ENCODE results near the gene ZIC2. TPM values are rescaled to one million over a fixed set of nuclear protein-coding genes. Genes with fewer than 3 reads are reported as not detected.

Gene ZIC2
- total and polyA plus RNA-seq, 2 experiments from 2014 or later, result 0.10 to 0.15 TPM

DNA sequence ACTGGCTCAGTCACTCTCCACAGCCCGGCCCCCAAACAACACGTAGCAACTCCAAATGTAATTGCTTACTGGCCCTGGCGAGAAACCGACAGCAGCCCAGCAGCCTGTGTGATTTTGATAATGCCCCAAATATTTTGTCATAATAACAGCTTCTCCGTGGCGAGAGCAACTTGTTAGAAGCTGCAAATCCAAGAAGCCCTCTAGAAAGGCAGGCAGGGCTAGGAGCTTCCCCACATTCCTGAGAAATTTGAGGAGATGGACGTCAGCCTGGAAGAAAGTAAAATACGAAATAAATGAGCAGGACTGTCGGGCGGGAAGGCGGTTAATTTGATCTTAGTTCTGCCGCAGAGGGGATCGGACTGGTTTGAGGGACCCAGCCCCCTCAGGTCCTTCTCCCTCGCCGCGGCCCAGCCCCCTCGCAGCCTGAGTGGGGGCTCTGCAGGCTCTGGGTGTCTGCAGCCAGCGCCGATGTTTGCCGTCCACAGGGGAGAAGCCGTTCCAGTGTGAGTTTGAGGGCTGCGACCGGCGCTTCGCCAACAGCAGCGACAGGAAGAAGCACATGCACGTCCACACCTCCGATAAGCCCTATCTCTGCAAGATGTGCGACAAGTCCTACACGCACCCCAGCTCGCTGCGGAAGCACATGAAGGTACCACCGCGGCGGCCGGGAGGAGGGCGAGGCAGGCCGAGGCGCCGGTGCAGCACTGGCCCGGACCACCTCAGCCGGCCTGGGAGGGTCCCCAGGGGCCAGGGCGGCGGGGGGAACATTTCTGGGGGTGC, 3.1 kb downstream of the ZIC2 start:
- 4% methylated on average over 40 of the region's 44 CpGs for WGBS (ENCODE audit: low lambda C conversion rate, missing lambda C conversion rate)
- no peaks in the 10 kb centered on the region for H3K79me2 ChIP-seq

GRCh38 chr13:99985241-99985874, 3.8 kb downstream of the ZIC2 start:
- H3K9me3 ChIP-seq (ENCODE audit: low read depth), result no peaks in the 10 kb centered on the region
- no peak overlapping the region for H3K4me3 ChIP-seq
- TF ChIP-seq EZH2 (IDR thresholded peaks at IDR 0.05; ENCODE audit: borderline replicate concordance), result no peak
- TF ChIP-seq, protein P1, sequence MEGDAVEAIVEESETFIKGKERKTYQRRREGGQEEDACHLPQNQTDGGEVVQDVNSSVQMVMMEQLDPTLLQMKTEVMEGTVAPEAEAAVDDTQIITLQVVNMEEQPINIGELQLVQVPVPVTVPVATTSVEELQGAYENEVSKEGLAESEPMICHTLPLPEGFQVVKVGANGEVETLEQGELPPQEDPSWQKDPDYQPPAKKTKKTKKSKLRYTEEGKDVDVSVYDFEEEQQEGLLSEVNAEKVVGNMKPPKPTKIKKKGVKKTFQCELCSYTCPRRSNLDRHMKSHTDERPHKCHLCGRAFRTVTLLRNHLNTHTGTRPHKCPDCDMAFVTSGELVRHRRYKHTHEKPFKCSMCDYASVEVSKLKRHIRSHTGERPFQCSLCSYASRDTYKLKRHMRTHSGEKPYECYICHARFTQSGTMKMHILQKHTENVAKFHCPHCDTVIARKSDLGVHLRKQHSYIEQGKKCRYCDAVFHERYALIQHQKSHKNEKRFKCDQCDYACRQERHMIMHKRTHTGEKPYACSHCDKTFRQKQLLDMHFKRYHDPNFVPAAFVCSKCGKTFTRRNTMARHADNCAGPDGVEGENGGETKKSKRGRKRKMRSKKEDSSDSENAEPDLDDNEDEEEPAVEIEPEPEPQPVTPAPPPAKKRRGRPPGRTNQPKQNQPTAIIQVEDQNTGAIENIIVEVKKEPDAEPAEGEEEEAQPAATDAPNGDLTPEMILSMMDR (IDR thresholded peaks at IDR 0.05; ENCODE audit: poor library complexity), result no peak
- no peak for TF ChIP-seq EZH2phosphoT487 (IDR thresholded peaks at IDR 0.05; ENCODE audit: low read depth, severe bottlenecking, unreplicated experiment)
- no peaks in the 10 kb centered on the region for H4K20me1 ChIP-seq (ENCODE audit: insufficient read depth, poor library complexity, severe bottlenecking)
- peaks cover 6% of the 10 kb centered on the region for H3K4me1 ChIP-seq (ENCODE audit: insufficient read depth)
- DNase-seq (ENCODE audit: low spot score), result peak; percentile 22
- H3K27ac ChIP-seq, result no peak overlapping the region
- H3K36me3 ChIP-seq (replicated peaks; ENCODE audit: insufficient read depth, low read depth), result no peaks in the 10 kb centered on the region
- H3K27me3 ChIP-seq, result peaks cover 88% of the 10 kb centered on the region
- no peaks in the 10 kb centered on the region for H3K9me2 ChIP-seq (replicated peaks; ENCODE audit: insufficient read depth)
- H3K79me2 ChIP-seq, result no peaks in the 10 kb centered on the region
- H3K4me2 ChIP-seq, result peak overlapping the region; percentile 37
- H2AFZ ChIP-seq, result peak overlapping the region; percentile 63
- under 1% methylated on average over 23 of the region's 55 CpGs for WGBS (ENCODE audit: low lambda C conversion rate, missing lambda C conversion rate)

More for the DNA sequence above, 3.1 kb downstream of the ZIC2 start:
- peak; percentile 14 for DNase-seq (ENCODE audit: low spot score)
- TF ChIP-seq, protein P1 (IDR thresholded peaks at IDR 0.05; ENCODE audit: poor library complexity), result no peak
- TF ChIP-seq EZH2 (IDR thresholded peaks at IDR 0.05; ENCODE audit: borderline replicate concordance), result peak; percentile 100
- TF ChIP-seq EZH2phosphoT487 (IDR thresholded peaks at IDR 0.05; ENCODE audit: low read depth, severe bottlenecking, unreplicated experiment), result peak; percentile 88
- no peaks in the 10 kb centered on the region for H4K20me1 ChIP-seq (ENCODE audit: insufficient read depth, poor library complexity, severe bottlenecking)
- peak overlapping the region; percentile 37 for H3K4me2 ChIP-seq
- H3K9me3 ChIP-seq (ENCODE audit: low read depth), result no peaks in the 10 kb centered on the region
- peaks cover 88% of the 10 kb centered on the region for H3K27me3 ChIP-seq
- no peak overlapping the region for H3K27ac ChIP-seq
- H3K4me1 ChIP-seq (ENCODE audit: insufficient read depth), result peaks cover 12% of the 10 kb centered on the region
- H2AFZ ChIP-seq, result peak overlapping the region; percentile 63
- no peak overlapping the region for H3K4me3 ChIP-seq
- no peaks in the 10 kb centered on the region for H3K36me3 ChIP-seq (replicated peaks; ENCODE audit: insufficient read depth, low read depth)
- H3K9me2 ChIP-seq (replicated peaks; ENCODE audit: insufficient read depth), result no peaks in the 10 kb centered on the region

GRCh38 chr13:99985886-99986527, 4.4 kb downstream of the ZIC2 start:
- Histone ChIP-seq H4K20me1 (ENCODE audit: insufficient read depth, poor library complexity, severe bottlenecking) (no peaks in the 10 kb centered on the region), H3K4me2 (no peak overlapping the region), H3K79me2 (no peaks in the 10 kb centered on the region), H3K4me3 (no peak overlapping the region), H2AFZ (no peak overlapping the region), H3K9me2 (replicated peaks; ENCODE audit: insufficient read depth) (no peaks in the 10 kb centered on the region), H3K9me3 (ENCODE audit: low read depth) (no peaks in the 10 kb centered on the region), H3K36me3 (replicated peaks; ENCODE audit: insufficient read depth, low read depth) (no peaks in the 10 kb centered on the region), H3K27me3 (peaks cover 92% of the 10 kb centered on the region), H3K4me1 (ENCODE audit: insufficient read depth) (peaks cover 2% of the 10 kb centered on the region), H3K27ac (no peak overlapping the region)
- WGBS (ENCODE audit: low lambda C conversion rate, missing lambda C conversion rate), result 45% methylated on average over 15 of the region's 15 CpGs
- peak; percentile 98 for TF ChIP-seq EZH2 (IDR thresholded peaks at IDR 0.05; ENCODE audit: borderline replicate concordance)
- peak; percentile 82 for TF ChIP-seq EZH2phosphoT487 (IDR thresholded peaks at IDR 0.05; ENCODE audit: low read depth, severe bottlenecking, unreplicated experiment)
- TF ChIP-seq, protein P1 (IDR thresholded peaks at IDR 0.05; ENCODE audit: poor library complexity), result no peak
- no peak for DNase-seq (ENCODE audit: low spot score)

Measured in hepatocyte (in vitro differentiated cells).